Kidney epithelial cell (primary cell): Measurements from ENCODE around the gene OGFR. TPM values are rescaled to one million over a fixed set of nuclear protein-coding genes. Genes with fewer than 3 reads are reported as not detected.

Experiments used
- DNase-seq: peaks from one replicate; pipeline ENCODE4 v3.0.0-alpha.2; 2010; ENCODE audit warnings: low read depth
- H3K27me3 ChIP-seq: 2 replicates; pipeline ENCODE4 v1.6.0; 2011; ENCODE audit warnings: low read length; ENCODE audit not compliant: control insufficient read depth, insufficient read depth
- H3K36me3 ChIP-seq: 2 replicates; pipeline ENCODE4 v1.5.1; 2011; ENCODE audit warnings: low read length; ENCODE audit not compliant: control insufficient read depth, insufficient read depth
- H3K4me3 ChIP-seq: 2 replicates; pipeline ENCODE4 v1.5.1; 2011; ENCODE audit warnings: low read depth, mild to moderate bottlenecking, control low read depth, low read length
- CTCF ChIP-seq: IDR thresholded peaks from 2 replicates; pipeline ENCODE4 v1.5.1; 2011; ENCODE audit warnings: mild to moderate bottlenecking, moderate library complexity, low read length, control low read depth, inconsistent platforms; ENCODE audit not compliant: insufficient read depth, poor library complexity, severe bottlenecking
- total RNA-seq: library from RNA; depleted of rRNA; stranded (reverse); fragments of >200 nt; gene quantifications from 2 replicates; pipeline ENCODE4 v1.2.3, GENCODE V29; 2015

OGFR gene
- total RNA-seq, 1 donor from 2014 or later, result 61.3 TPM

- DNase-seq, result no peak
- TF ChIP-seq CTCF, result no peak
- Histone ChIP-seq H3K4me3 (no peak overlapping the region), H3K36me3 (peaks cover 2% of the 10 kb centered on the region), H3K27me3 (no peaks in the 10 kb centered on the region)
Observed at GRCh38 chr20:62797671-62798532, 6.7 kb upstream of the OGFR start.

GRCh38 chr20:62799036-62799435, 5.6 kb upstream of the OGFR start:
- Histone ChIP-seq H3K4me3 (no peak overlapping the region), H3K27me3 (no peaks in the 10 kb centered on the region), H3K36me3 (peaks cover 2% of the 10 kb centered on the region)
- DNase-seq, result no peak
- TF ChIP-seq CTCF, result no peak

- peaks cover 2% of the 10 kb centered on the region for H3K36me3 ChIP-seq
- no peak for DNase-seq
- no peak for TF ChIP-seq CTCF
- no peaks in the 10 kb centered on the region for H3K27me3 ChIP-seq
- no peak overlapping the region for H3K4me3 ChIP-seq
Observed at GRCh38 chr20:62799459-62799858, 5.2 kb upstream of the OGFR start.

GRCh38 chr20:62799873-62800272, 4.8 kb upstream of the OGFR start:
- DNase-seq, result no peak
- Histone ChIP-seq H3K4me3 (no peak overlapping the region), H3K27me3 (no peaks in the 10 kb centered on the region), H3K36me3 (peaks cover 2% of the 10 kb centered on the region)
- TF ChIP-seq CTCF, result no peak

- no peak for DNase-seq
- TF ChIP-seq CTCF, result no peak
Observed at GRCh38 chr20:62800314-62801259, 4.0 kb upstream of the OGFR start.

More at GRCh38 chr20:62800314-62801259, 4.0 kb upstream of the OGFR start:
- H3K4me3 ChIP-seq, result no peak overlapping the region
- peaks cover 2% of the 10 kb centered on the region for H3K36me3 ChIP-seq
- H3K27me3 ChIP-seq, result no peaks in the 10 kb centered on the region
